Stimulated activated CD8-positive, alpha-beta memory T cell treated with anti-CD3 and anti-CD28 coated beads, Interleukin-12 subunit alpha, Interleukin-12 subunit beta, amount 100 ng/mL, for 1 hour (primary cell): ENCODE measurements around the gene CORO2A.

Source experiments
- DNase-seq: peaks from one replicate; pipeline ENCODE4 v3.0.0-alpha.2; 2020; ENCODE audit warnings: low read depth

CORO2A gene

DNA sequence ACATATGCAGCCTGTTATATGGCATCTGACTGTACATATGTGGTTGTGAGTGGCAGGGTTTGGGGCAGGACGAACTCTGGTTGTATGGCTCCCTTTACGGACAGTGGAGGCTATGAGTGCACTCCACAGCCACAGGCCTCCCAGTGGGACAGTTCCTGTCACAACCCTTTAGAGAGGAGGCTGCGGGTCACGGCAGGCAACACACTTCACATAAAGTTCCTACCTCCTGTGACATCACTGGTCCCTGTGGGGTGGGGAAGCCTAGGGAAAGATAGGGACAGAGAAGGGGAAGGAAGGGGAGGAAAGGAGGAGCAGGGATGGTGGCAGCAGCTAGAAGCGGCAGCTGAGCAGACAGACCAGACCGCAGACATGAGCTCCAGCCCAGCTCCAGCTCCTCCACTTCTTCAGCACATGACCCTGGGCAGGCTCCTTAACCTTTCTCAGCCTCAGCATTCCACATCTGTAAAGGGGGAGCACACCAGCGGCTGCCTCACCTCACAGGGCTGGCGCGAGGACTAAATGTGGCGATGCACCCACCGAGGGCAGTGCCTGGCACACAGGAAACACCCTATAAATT lies 27.4 kb upstream of the CORO2A start:
- no peak for DNase-seq

DNA sequence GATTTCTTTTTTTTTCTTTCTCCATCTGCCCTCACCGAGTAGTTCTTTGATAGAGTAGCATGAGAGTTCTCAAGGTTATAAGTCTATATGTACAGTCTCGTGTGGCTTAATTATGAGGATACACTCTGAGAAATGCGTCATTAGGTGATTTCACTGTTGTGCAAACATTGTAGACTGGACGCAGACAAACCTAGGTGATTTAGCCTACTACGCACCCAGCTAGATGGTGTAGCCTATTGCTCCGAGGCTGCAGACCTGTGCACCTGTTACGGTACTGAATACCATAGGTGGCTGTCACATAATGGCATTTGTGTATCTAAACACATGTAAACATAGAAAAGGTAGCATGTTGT lies 26.9 kb upstream of the CORO2A start:
- no peak for DNase-seq

DNA sequence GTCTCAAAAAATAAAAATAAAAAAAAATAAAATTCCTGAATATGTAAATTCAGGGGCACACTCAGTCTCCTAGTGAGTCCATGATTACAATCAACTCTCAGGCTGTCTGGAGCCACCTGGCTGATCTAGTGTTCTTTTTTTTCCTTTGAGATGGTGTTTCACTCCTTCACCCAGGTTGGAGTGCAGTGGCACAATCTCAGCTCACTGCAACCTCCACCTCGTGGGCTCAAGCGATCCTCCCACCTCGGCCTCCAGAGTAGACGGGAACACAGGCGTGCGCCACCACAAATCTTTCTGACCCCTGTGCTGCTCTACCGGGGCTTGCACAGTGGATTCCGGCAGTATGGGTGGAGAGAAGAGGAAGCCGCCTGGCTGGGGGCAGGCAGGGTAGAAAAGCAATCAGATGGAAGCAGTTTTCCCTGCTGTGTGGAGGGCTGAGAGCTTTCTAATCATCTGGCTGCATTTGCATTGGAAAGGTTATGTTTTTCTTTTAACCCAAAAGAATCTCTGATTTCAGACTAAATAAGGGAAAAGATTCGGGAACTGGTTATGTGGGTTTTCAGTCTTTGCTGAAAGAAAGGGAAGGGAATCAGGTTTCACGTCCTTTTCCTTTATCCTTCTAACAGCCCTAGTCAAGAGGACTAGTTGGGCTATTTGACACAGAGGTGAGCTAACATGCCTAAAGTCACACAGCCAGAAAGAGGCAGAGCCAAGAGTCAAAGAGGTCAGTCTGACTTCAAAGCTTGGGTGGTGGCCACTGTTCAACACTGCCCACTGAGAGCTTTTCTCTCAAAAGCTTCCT lies 26.3 kb upstream of the CORO2A start:
- no peak for DNase-seq

DNA sequence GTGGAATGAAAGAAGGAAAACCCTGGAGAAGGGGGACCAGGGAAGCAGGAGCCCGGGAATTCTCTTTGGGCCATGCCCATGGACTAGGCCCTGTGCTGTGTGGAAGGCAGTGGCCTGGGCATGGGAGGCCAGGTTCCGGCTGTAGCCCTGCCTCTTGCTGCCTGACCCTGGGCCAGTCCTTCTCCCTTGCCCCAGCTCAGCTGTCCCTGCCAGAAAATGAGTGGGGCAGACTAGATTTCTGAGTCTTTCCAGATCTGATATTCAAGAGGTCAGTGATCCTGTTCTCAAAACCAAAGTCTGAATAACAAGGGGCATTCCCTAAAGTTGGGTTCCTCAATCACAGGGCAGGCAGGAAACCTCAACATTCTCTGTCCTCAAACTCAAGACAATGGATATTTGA lies 24.8 kb upstream of the CORO2A start:
- no peak for DNase-seq

DNA sequence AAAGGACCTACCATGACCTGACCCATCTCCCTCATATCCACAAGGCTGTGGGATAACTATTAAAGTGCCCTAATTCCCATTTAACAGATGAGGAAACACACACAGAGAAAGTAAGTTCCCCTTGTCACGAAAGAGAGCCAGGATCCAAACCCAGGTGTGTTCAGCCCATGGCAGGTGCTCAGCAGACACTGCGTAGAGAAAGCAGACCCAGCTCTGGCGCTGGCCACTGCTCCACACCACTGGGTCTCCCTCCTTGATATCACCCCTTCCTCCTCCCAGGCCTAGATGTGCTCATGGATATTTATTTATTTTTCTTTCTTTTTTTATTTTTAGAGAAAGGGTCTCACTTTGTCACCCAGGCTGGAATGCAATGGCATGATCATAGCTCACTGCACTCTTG lies 24.0 kb upstream of the CORO2A start:
- DNase-seq, result no peak

DNA sequence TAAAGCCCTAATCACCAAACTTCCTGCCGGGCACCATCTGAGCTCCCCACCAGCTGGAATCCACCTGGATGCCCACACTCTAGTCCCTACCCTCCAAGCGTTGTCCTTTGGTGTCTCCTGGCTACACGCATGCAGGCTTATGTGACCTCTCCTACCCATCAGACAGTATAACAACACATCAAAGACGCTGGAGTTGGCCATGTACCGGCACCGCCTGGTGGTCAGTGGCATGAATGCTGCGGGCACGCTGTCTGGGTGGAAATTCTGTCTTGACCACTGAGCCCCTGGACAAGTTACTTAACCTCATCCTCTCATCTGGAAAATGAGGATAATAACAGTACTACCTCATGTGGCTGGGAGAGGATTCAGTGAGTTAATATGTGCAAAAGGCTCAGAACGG lies 23.4 kb upstream of the CORO2A start:
- DNase-seq, result no peak

DNA sequence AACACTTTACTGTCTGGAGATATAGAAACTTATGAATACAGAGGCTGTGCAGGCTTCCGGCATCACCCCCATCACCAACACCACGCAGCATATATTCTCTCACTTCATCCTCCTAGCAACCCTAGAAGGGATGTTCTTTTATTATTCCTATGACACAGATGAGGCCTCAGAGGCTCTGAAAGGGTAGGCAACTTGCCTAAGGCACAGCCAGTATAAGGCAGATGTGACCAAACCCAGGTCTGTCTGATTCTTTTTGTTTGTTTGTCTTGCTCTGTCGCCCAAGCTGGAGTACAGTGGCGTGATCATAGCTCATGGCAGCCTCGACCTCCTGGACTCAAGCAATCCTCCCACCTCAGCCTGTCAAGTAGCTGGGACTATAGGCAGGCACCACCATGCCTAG lies 22.8 kb upstream of the CORO2A start:
- no peak for DNase-seq

DNA sequence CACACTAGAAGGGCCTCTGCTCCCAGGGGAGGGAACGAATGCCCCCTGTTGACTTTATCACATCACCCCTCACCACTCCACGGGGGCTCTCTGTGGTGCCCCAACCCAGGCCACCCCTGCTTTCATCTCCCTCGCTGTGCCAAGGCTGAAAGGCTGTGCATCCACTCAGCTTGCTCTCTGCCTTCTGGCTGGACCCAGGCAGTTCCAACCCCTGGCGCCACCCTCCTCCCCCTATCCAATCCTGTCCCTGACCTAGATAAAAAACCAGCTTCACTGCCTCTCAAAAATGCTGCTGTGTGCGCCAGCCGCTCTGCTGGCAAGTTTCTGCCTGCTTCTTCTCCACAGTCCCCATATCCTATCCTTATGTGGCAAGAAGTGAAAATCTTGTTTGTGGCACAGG lies 22.4 kb upstream of the CORO2A start:
- no peak for DNase-seq

DNA sequence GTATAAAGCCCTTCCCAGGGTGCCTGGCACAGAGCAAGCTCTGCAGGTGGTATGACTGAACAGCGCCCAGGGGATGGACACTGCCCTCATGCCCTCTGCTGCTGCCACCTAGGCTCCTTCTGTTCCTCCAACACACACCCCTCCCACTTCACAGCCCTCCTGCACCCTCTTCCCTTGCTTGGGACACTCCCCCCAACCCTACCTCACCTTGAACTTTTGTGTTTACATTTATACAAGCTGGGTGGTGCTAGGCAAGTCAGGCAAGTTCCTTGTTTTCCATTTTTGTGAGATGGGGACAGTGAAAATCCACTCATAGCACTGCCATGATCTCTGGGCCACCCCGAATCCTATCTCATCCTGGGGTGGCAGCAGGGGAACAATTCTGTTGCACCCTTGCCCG lies 18.8 kb upstream of the CORO2A start:
- DNase-seq, result no peak

DNA sequence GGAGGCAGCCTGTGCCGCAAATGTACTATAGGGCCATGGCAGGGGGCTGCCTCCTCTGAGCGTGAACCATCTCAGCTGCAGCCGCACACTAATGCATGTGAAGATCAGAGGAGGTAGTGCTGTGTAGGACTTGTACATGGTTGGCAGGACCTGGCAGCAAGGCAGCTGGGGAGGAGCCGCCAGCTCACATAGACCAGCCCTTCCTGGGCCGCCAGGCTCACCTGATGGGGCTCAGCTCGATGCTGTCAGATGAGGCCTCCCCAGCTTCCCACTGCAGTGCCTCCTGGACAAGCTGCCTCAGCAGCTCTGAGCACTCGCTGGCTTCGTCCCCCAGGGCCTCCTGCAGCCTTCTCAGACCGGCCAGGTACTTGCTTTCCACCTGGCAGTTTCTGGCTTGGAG lies 18.0 kb upstream of the CORO2A start:
- no peak for DNase-seq

DNA sequence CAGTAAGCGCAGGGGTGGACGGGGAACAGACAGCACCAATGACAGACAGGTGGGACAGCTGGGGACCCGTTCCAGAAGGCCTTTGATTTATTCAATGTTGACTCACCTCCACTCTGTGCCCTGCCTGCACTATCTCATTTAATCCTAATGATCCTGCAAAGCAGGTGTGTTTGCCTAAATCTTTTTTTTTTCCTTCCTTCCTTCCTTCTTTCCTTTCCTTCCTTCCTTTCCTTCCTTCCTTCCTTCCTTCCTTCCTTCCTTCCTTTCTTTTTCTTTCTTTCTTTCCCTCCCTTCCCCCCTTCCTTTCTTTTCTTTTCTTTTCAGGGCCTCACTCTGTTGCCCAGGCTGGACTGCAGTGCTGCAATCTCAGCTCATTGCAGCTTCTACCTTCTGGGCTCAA lies 17.1 kb upstream of the CORO2A start:
- DNase-seq, result no peak

DNA sequence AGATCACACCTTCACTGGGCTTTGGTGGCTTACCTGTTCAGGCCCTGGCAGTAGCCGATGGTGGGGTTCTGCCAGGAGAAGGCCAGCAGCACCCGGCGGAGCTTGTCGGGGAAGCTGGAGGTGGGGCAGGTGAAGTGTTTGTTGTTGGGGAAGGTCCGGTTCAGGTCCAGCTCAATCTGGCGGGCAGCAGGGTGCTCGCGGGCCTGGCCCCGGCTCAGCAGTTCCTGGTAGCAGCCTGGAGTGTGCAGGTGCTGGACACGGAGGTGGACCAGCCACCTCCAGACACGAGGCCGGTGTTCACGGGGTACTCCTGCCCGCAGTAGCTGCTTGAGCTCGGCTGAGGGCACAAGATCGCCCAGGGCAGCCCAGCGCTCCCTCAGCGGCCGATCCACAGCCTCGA lies 16.2 kb upstream of the CORO2A start:
- DNase-seq, result no peak

DNA sequence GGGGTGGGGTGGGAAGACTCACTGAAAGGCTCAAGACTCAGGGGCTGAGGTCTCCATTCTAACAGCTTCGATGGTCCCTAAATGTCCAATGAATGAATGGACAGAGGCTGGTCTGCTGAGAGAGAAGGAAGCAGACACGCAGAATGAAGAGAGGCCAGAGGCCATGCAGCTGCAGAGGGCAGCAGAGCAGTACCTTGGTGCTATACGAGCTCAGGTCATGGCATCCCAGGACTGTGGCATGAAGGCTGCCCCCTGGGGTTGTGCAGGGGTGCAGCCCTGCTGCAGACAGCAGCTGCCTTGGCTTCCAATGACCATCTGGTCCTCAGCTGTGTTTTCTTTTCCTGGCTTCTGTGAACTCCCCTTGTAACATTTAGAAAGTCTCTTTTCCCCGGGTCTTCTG lies 15.2 kb upstream of the CORO2A start:
- DNase-seq, result no peak

DNA sequence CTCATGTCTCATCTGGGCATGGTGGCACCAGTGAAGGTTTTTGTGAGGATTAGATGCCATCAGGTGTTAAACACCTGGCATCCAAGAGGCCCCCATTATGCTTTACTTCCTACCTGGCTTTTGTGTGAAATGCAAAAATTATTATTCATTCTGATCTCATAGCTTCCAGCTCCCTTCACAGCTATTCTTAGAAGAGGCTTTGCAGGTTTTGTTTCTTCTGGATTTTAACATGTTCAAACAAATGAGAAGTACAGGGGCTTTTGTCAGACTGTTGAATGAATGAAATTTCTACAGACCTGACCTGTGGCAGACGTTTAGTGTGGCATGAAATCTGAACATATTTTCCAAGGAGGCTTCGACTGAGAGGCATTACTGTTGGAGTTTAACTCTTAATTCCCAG lies 14.3 kb upstream of the CORO2A start:
- DNase-seq, result no peak

DNA sequence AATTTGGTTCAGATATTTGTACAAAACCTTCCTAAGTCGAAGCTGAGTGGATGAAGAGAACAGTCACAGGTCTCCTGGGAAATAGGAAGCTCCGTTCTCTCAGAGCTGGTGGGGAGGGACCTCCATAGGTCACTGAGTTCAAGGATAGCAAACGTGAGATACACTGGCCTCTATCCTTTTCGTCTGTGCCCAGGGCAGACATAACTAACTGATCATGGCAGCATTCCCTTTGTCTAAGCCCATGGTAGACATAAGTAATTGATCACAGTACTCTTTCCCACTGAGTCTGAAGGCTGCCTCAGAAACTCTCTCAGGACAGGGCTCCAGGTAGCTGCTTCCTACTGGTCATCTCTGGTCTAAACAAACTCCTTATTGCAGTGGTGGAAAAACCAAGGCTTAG lies 12.3 kb upstream of the CORO2A start:
- DNase-seq, result no peak

DNA sequence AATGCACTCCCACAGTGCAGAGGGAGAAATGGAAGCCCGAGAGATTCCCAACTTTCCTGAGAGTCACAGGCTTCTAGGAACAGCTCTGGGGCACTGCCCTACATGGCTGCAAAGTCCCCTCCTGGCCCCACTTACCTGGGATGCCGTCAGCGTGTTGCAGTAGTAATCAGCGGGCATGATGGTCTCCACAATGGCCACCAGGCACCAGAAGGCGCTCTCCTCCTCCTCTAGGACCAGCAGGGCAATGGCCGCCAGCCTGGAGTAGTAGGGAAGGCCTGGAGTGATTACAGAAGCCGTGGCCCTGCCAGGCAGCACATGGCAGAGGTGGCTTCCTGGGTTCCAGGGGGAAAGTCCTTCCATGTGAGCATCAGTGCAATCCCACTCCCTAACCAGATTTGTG lies 10.7 kb upstream of the CORO2A start:
- no peak for DNase-seq

DNA sequence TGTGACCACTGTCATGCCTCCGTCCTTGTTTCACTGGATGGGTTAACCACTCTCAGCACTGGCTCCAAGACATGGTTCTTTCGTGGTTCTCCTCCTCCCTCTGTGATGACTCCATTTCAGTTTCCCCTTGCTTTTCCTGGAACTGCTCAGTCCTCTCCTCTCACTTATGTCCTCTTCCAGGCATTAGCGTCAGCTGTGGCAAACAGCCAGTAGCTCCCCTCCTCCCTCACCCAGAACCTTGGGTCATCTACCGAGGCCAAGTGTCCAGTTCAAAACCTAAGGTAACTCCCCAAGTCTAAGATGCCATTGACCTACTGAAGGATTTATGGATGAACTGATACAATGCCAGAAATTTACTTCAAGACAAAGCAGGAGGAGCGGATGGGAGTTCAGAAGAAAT lies 9.8 kb upstream of the CORO2A start:
- no peak for DNase-seq

DNA sequence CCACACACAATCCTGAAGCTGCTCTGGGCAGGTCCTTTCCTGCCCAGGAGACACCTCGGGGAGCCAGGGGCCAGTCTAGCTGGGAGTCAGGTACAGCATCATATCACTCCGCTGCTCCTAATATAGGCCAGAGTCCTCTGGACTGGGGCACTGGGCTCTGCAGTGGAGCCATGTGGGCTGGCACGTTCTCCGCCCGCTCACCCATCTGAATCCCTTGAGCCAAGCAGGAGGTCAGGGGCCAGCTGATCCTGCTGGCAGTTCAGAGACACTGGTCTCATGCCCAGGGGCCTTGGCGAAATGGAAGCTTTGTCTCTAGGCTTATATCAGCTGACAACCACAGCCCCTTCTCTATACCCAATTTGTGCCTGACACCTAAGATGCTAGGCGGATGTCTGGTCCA lies 9.3 kb upstream of the CORO2A start:
- DNase-seq, result no peak

DNA sequence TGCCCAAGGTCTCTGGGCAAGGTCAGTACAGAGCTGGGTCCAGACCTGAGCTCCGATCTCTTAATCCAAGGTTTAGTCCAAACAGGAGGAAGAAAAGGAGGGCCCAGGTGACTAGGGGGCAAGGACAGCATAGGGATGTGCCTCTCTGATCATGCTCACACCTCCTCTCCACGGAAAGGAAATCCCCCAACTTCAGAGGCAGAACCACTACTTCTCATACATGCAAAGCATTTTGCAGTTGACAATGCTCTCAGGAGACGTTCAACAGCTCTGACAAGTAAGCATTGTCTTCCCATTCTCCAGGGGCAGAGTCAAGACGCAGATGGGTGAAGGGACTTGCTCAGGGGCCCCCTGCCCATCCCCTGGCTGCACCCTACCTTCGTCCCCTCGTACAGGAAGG lies 8.7 kb upstream of the CORO2A start:
- DNase-seq, result no peak

DNA sequence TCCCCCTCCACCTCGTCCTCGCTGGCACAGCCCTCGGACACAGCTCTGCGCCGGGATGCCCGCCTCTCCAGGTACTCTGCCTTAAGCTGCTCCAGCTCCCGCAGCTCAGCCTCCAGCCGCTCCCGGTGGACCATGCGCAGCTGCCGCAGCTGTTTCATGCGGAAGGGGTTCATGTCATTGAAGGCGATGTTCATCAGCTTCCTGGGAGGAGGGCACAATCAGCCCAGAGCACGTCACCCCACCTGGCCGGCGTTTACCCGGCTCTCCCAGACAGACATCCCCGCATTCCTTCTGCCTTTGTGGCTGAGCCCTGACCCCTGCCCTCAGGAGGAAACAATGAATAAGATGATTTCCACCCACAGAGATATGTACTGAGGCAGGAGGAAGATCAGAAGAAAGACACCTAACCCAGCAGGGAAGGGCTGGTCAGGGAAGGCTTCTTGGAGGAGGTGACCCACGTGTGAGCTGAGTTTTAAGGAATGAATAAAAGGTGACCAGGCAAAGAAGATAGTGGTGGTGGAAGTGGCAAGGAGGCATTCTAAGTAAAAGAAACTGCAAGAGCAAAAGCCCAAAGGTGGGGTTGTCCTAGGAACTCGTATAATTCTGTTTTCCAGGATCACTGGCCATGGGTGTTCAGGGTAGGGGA lies 7.1 kb upstream of the CORO2A start:
- no peak for DNase-seq

DNA sequence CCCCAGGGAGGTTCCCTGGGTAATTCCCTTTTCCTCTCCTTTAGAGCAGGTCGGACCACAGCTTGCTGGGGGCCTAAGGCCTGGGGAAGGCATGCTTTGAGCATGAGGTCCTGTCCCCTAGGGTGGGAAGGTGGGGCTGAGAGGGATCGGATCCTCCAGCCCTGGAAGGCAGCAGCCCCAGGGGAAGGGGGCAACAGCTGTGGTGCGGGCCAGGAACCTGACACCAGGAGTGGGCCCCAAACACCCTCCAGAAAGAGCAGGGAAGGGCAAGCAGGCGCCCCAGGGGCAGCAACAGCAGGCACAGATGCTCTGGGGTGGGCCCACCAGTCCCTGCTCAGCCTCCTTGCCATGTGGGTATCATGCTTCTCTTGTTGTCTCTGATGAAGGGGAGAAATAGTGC lies 3.2 kb upstream of the CORO2A start:
- no peak for DNase-seq

DNA sequence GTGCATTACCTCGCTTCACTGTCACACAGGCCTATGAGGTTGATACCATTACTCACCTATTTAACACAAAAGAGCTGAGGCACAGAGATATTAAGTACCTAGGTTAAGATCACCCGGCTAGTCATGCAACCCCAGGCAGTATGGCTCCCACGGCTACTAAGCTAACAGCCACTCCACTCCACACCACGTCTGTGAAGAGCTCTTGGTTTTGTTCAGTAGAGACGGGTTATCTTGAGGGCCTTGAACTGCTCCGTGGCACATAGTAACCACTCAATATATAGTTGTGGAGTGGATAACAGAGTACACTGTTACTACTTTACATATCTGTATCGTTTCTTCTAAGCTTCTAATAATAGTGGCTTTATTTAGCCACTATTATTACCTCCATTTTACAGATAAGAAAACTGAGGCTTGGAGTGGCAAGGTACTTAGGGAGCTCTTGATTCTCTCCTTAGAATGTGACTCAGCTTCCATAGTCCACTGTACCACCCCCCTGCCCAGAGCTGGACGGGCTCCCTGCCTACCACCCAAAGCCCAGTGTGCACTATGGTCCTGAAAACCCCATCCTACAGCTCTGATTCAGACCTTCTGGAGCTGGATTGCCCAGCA lies 1.0 kb upstream of the CORO2A start:
- DNase-seq, result no peak
